Measurements from ENCODE around the gene SP4. TPM values are rescaled to one million over a fixed set of nuclear protein-coding genes. Genes with fewer than 3 reads are reported as not detected.

The SP4 gene
- total and polyA plus RNA-seq, 2 donors (not counting 1 experiment from before 2014, with no cell fraction given) = 7.1 to 42.4 TPM

DNA sequence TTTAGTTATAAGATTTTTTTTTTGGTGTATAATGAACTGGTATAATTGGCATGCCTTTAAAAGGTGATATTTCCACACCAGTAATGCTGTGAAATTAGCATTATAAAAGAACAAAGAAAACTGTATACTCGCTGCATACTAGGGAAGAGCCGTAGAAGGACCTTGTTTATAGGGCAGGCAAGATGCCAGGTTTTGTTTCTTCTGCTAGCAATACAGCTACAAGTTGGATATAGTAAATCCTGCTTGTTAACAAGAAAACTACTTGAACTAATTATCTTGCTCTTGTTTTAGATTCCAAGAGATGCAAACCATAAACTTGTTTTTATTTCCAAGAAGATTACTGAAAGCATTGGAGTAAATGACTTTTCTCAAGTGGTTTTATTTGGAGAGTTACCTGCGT is 116.8 kb downstream of the SP4 start:
- TF ChIP-seq EZH2 (IDR thresholded peaks at IDR 0.05; ENCODE audit: borderline replicate concordance, insufficient read depth, low read depth, low read length, poor library complexity, severe bottlenecking) = no peak
- TF ChIP-seq, protein P1, sequence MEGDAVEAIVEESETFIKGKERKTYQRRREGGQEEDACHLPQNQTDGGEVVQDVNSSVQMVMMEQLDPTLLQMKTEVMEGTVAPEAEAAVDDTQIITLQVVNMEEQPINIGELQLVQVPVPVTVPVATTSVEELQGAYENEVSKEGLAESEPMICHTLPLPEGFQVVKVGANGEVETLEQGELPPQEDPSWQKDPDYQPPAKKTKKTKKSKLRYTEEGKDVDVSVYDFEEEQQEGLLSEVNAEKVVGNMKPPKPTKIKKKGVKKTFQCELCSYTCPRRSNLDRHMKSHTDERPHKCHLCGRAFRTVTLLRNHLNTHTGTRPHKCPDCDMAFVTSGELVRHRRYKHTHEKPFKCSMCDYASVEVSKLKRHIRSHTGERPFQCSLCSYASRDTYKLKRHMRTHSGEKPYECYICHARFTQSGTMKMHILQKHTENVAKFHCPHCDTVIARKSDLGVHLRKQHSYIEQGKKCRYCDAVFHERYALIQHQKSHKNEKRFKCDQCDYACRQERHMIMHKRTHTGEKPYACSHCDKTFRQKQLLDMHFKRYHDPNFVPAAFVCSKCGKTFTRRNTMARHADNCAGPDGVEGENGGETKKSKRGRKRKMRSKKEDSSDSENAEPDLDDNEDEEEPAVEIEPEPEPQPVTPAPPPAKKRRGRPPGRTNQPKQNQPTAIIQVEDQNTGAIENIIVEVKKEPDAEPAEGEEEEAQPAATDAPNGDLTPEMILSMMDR (IDR thresholded peaks at IDR 0.05) = no peak
- Mint-ChIP-seq H3K27ac (no peak overlapping the region), H3K9me3 (ENCODE audit: insufficient read depth) (no peaks in the 10 kb centered on the region), H3K4me1 (peaks cover 13% of the 10 kb centered on the region), H3K4me3 (no peak overlapping the region), H3K27me3 (peaks cover 47% of the 10 kb centered on the region)
- ATAC-seq (ENCODE audit: low read depth) (no peak), DNase-seq (no peak)
- no peak overlapping the region for H3K27ac ChIP-seq (ENCODE audit: low read length in 2 of 2)
- no peak overlapping the region for H3K9ac ChIP-seq (ENCODE audit: low read length)
- no peak overlapping the region for H3K4me3 ChIP-seq (ENCODE audit: control extremely low read depth in 1 of 5, extremely low read depth in 1 of 5, insufficient read depth in 1 of 5, low read depth in 2 of 5, low read length in 4 of 5)
- ChIA-PET POLR2A (interaction anchor here (0.5 kb wide), 1 partner anchor 400 kb away, joined by 8 read pairs; no protein-coding TSS in a partner anchor), CTCF (no interaction called here)
- peaks cover 0 to 31% (median 23%) of the 10 kb centered on the region in 4 experiments for H3K27me3 ChIP-seq (replicated peaks in 1 of 4; ENCODE audit: control extremely low read depth in 1 of 4, control insufficient read depth in 3 of 4, insufficient read depth in 4 of 4, low read length in 3 of 4)
- H4K20me1 ChIP-seq (ENCODE audit: control insufficient read depth, insufficient read depth, low read length, poor library complexity, severe bottlenecking) = no peaks in the 10 kb centered on the region
- H2AFZ ChIP-seq (ENCODE audit: insufficient read depth, low read depth, low read length, poor library complexity, severe bottlenecking) = no peak overlapping the region
- no peak overlapping the region for H3K4me2 ChIP-seq (replicated peaks; ENCODE audit: low read depth, low read length, poor library complexity, severe bottlenecking)
- H3K36me3 ChIP-seq (replicated peaks in 1 of 2; ENCODE audit: control extremely low read depth in 1 of 2, control insufficient read depth in 1 of 2, extremely low read depth in 1 of 2, insufficient read depth in 2 of 2, low read length in 1 of 2) = no peaks in the 10 kb centered on the region
- 90% methylated on average over 2 of the region's 3 CpGs for WGBS (ENCODE audit: insufficient coverage)
- peaks cover 14 to 17% of the 10 kb centered on the region in 2 donors for H3K4me1 ChIP-seq (ENCODE audit: control insufficient read depth in 2 of 2, insufficient read depth in 2 of 2, low read length in 2 of 2)
- intact Hi-C loops (cut with micrococcal nuclease) = no loop called here
- no peaks in the 10 kb centered on the region for H3K9me3 ChIP-seq (ENCODE audit: control extremely low read depth in 1 of 3, control insufficient read depth in 2 of 3, insufficient read depth in 1 of 3, low read length in 2 of 3)
- no peaks in the 10 kb centered on the region for H3K79me2 ChIP-seq (ENCODE audit: control insufficient read depth, insufficient read depth, low read length)

DNA sequence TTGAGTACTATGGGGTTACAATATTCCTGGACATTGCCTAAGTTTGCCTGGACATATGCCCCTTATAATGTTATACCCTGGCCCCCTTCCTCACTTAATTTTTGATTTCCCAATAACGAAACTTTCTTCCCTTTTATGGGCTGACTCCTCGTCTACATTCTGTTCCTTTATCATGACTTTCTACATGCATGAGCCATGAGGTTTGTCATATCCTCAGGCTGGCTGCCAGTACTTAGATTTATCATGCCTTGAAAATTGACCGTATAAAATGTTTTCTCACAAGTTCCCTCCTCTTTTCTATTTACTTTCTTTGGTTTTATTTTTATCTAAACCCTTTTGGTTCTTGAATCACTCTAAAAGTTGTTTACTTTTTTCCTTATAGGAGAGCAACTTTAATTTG is 119.6 kb downstream of the SP4 start:
- no peak for TF ChIP-seq EZH2 (IDR thresholded peaks at IDR 0.05; ENCODE audit: borderline replicate concordance, insufficient read depth, low read depth, low read length, poor library complexity, severe bottlenecking)
- TF ChIP-seq, protein P1 (IDR thresholded peaks at IDR 0.05) = no peak
- no peak overlapping the region for H2AFZ ChIP-seq (ENCODE audit: insufficient read depth, low read depth, low read length, poor library complexity, severe bottlenecking)
- H3K27ac ChIP-seq (ENCODE audit: low read length in 2 of 2) = no peak overlapping the region
- Mint-ChIP-seq H3K27me3 (peaks cover 27% of the 10 kb centered on the region), H3K9me3 (ENCODE audit: insufficient read depth) (no peaks in the 10 kb centered on the region), H3K4me3 (no peak overlapping the region), H3K4me1 (peaks cover 12% of the 10 kb centered on the region), H3K27ac (no peak overlapping the region)
- H3K4me3 ChIP-seq (ENCODE audit: control extremely low read depth in 1 of 5, extremely low read depth in 1 of 5, insufficient read depth in 1 of 5, low read depth in 2 of 5, low read length in 4 of 5) = no peak overlapping the region
- peaks cover 14 to 17% of the 10 kb centered on the region in 2 donors for H3K4me1 ChIP-seq (ENCODE audit: control insufficient read depth in 2 of 2, insufficient read depth in 2 of 2, low read length in 2 of 2)
- no peak overlapping the region for H3K4me2 ChIP-seq (replicated peaks; ENCODE audit: low read depth, low read length, poor library complexity, severe bottlenecking)
- DNase-seq = no peak
- H3K27me3 ChIP-seq (replicated peaks in 1 of 4; ENCODE audit: control extremely low read depth in 1 of 4, control insufficient read depth in 3 of 4, insufficient read depth in 4 of 4, low read length in 3 of 4) = peaks cover 0 to 26% (median 19%) of the 10 kb centered on the region in 4 experiments
- ATAC-seq (ENCODE audit: low read depth) = no peak
- intact Hi-C loops (cut with micrococcal nuclease) = no loop called here
- POLR2A ChIA-PET = no interaction called here
- no peaks in the 10 kb centered on the region for H3K79me2 ChIP-seq (ENCODE audit: control insufficient read depth, insufficient read depth, low read length)
- H3K9ac ChIP-seq (ENCODE audit: low read length) = no peak overlapping the region
- H3K36me3 ChIP-seq (replicated peaks in 1 of 2; ENCODE audit: control extremely low read depth in 1 of 2, control insufficient read depth in 1 of 2, extremely low read depth in 1 of 2, insufficient read depth in 2 of 2, low read length in 1 of 2) = no peaks in the 10 kb centered on the region
- CTCF ChIA-PET = no interaction called here
- no peaks in the 10 kb centered on the region for H4K20me1 ChIP-seq (ENCODE audit: control insufficient read depth, insufficient read depth, low read length, poor library complexity, severe bottlenecking)
- no peaks in the 10 kb centered on the region for H3K9me3 ChIP-seq (ENCODE audit: control extremely low read depth in 1 of 3, control insufficient read depth in 2 of 3, insufficient read depth in 1 of 3, low read length in 2 of 3)
- 65% methylated on average over 2 of the region's 3 CpGs for WGBS (ENCODE audit: insufficient coverage)

All from B cell (primary cell).